EL (cell line): ENCODE results near the gene PRR35.

ENCODE experiments used
- DNase-seq: peaks from one replicate; pipeline ENCODE4 v3.0.0-alpha.2; 2016

Gene PRR35

GRCh38 chr16:549544-550263 is 10.5 kb upstream of the PRR35 start:
- DNase-seq = no peak

- no peak for DNase-seq
Measured at GRCh38 chr16:551210-551609, 9.0 kb upstream of the PRR35 start.

GRCh38 chr16:552171-552570 is 8.0 kb upstream of the PRR35 start:
- no peak for DNase-seq

GRCh38 chr16:553601-554296 is 6.4 kb upstream of the PRR35 start:
- DNase-seq = no peak

GRCh38 chr16:554297-554621 is 5.9 kb upstream of the PRR35 start:
- DNase-seq = no peak

GRCh38 chr16:554640-555365 is 5.4 kb upstream of the PRR35 start:
- peak; percentile 68 for DNase-seq

GRCh38 chr16:555528-556473 is 4.4 kb upstream of the PRR35 start:
- no peak for DNase-seq

- no peak for DNase-seq
Measured at GRCh38 chr16:556474-557173, 3.6 kb upstream of the PRR35 start.

- DNase-seq = no peak
Measured at GRCh38 chr16:557463-558297, 2.5 kb upstream of the PRR35 start.

GRCh38 chr16:558298-559020 is 1.7 kb upstream of the PRR35 start:
- DNase-seq = no peak

GRCh38 chr16:559021-559380 is 1.2 kb upstream of the PRR35 start:
- DNase-seq = no peak

- DNase-seq = no peak
Measured at GRCh38 chr16:559411-560203, 587 bp upstream of the PRR35 start.

- DNase-seq = no peak
Measured at GRCh38 chr16:560701-561412, 663 bp downstream of the PRR35 start.

- no peak for DNase-seq
Measured at GRCh38 chr16:561413-561794, 1.2 kb downstream of the PRR35 start.

- no peak for DNase-seq
Measured at GRCh38 chr16:561957-562938, 2.1 kb downstream of the PRR35 start.

GRCh38 chr16:563072-563644 is 3.0 kb downstream of the PRR35 start:
- no peak for DNase-seq

GRCh38 chr16:564690-565418 is 4.7 kb downstream of the PRR35 start:
- DNase-seq = no peak
